ENCODE data around the gene SIPA1L3. TPM values are rescaled to one million over a fixed set of nuclear protein-coding genes. Genes with fewer than 3 reads are reported as not detected.
"Not testable (repeated sequence)": the region's sequence is repeated elsewhere in the genome, so short reads cannot be mapped to it uniquely, and the experiment has no call there.

SIPA1L3 gene
- total RNA-seq, 1 donor from 2014 or later, result 26.9 TPM

DNA sequence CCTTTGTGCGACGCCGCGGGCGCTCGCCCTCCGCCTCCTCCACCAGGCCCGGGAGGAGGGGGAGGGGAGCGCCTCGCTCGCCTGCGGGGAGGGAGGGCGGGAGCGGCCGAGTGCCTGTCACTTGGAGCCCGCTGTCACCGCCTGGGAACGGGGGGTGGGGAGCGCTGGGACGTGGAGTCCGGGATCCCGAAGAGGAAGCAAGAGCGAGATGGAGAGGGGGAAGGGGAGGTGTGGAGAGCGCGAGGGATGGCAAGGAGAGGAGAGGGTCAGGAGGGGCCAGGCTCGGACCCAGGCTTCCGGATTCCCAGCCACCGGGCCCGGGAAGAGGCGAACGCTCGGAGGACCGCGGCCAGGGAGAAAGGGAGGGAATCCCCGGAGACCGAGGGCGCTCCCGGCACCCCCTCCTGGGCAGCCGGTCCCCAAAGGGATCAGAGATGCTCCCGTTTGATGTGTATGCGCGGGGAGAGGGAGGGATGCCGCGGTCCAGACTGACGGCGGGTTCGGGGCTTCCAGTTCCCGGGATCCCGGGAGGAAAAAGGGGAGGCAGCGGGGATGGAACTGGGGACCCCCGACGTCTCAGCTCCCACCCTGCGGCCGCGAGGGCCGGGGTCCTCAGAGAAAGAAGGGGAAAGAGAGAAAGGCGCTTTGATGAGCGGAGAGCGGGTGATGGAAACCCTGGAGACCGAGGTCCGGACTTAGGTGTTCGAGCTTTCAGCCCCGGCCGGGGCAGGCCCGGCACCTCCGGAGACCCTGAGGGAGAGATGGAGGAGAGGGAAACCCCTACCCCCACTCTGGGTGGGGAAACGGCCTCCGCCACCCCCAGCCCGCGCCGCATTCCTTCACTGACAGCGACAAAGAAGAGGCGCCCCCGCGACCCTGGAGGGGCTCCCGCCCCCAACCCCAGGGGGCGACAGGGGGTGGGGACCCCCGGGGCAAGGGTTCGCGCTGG is 321.8 kb downstream of the SIPA1L3 start:
- H3K27ac Mint-ChIP-seq (ENCODE audit: unreplicated experiment), result no peak overlapping the region
- Histone ChIP-seq H3K9ac (ENCODE audit: low read length) (peak overlapping the region; percentile 69), H2AFZ (ENCODE audit: low read depth, low read length) (peak overlapping the region; percentile 60), H3K4me1 (ENCODE audit: insufficient read depth, low read length) (peaks cover 6% of the 10 kb centered on the region), H3K27ac (ENCODE audit: low read depth, low read length) (no peak overlapping the region), H3K27me3 (ENCODE audit: insufficient read depth, low read length) (peaks cover 3% of the 10 kb centered on the region), H3K4me2 (ENCODE audit: low read length) (peak overlapping the region; percentile 96), H3K9me3 (ENCODE audit: insufficient read depth, low read depth, low read length) (no peaks in the 10 kb centered on the region), H3K4me3 (ENCODE audit: insufficient read depth, low read depth, low read length) (peak overlapping the region; percentile 66), H3K79me2 (ENCODE audit: insufficient read depth, low read length) (peaks cover under 1% of the 10 kb centered on the region), H4K20me1 (ENCODE audit: insufficient read depth, low read length) (peaks cover 6% of the 10 kb centered on the region), H3K36me3 (ENCODE audit: insufficient read depth, low read length) (no peaks in the 10 kb centered on the region)
- H3K4me3 Mint-ChIP-seq (ENCODE audit: unreplicated experiment), result peak overlapping the region; percentile 50
- peaks cover 23% of the 10 kb centered on the region for H3K27me3 Mint-ChIP-seq (ENCODE audit: low read depth, unreplicated experiment)
- DNase-seq (ENCODE audit: low read depth) (no peak), FAIRE-seq (no peak)
- no peaks in the 10 kb centered on the region for H3K36me3 Mint-ChIP-seq (ENCODE audit: low read depth, unreplicated experiment)
- no peak for TF ChIP-seq EZH2 (IDR thresholded peaks at IDR 0.05; ENCODE audit: insufficient read depth, low read length)
- TF ChIP-seq, protein P1, sequence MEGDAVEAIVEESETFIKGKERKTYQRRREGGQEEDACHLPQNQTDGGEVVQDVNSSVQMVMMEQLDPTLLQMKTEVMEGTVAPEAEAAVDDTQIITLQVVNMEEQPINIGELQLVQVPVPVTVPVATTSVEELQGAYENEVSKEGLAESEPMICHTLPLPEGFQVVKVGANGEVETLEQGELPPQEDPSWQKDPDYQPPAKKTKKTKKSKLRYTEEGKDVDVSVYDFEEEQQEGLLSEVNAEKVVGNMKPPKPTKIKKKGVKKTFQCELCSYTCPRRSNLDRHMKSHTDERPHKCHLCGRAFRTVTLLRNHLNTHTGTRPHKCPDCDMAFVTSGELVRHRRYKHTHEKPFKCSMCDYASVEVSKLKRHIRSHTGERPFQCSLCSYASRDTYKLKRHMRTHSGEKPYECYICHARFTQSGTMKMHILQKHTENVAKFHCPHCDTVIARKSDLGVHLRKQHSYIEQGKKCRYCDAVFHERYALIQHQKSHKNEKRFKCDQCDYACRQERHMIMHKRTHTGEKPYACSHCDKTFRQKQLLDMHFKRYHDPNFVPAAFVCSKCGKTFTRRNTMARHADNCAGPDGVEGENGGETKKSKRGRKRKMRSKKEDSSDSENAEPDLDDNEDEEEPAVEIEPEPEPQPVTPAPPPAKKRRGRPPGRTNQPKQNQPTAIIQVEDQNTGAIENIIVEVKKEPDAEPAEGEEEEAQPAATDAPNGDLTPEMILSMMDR (IDR thresholded peaks at IDR 0.05; ENCODE audit: insufficient read depth, low read depth, low read length), result no peak
- no peaks in the 10 kb centered on the region for H3K9me3 Mint-ChIP-seq (ENCODE audit: unreplicated experiment)
- H3K4me1 Mint-ChIP-seq (ENCODE audit: low read depth, unreplicated experiment), result peaks cover 3% of the 10 kb centered on the region

GRCh38 chr19:38229585-38230073 is 322.6 kb downstream of the SIPA1L3 start:
- H3K27ac Mint-ChIP-seq (ENCODE audit: unreplicated experiment), result no peak overlapping the region
- no peaks in the 10 kb centered on the region for H3K79me2 ChIP-seq (ENCODE audit: insufficient read depth, low read length)
- no peaks in the 10 kb centered on the region for H3K9me3 Mint-ChIP-seq (ENCODE audit: unreplicated experiment)
- peaks cover 23% of the 10 kb centered on the region for H3K27me3 Mint-ChIP-seq (ENCODE audit: low read depth, unreplicated experiment)
- FAIRE-seq, result no peak
- H4K20me1 ChIP-seq (ENCODE audit: insufficient read depth, low read length), result peaks cover 5% of the 10 kb centered on the region
- DNase-seq (ENCODE audit: low read depth), result peak; percentile 68
- H2AFZ ChIP-seq (ENCODE audit: low read depth, low read length), result peak overlapping the region; percentile 39
- H3K4me1 ChIP-seq (ENCODE audit: insufficient read depth, low read length), result peaks cover 3% of the 10 kb centered on the region
- peak overlapping the region; percentile 66 for H3K4me3 Mint-ChIP-seq (ENCODE audit: unreplicated experiment)
- TF ChIP-seq EZH2 (IDR thresholded peaks at IDR 0.05; ENCODE audit: insufficient read depth, low read length), result no peak
- TF ChIP-seq, protein P1 (IDR thresholded peaks at IDR 0.05; ENCODE audit: insufficient read depth, low read depth, low read length), result no peak
- H3K36me3 ChIP-seq (ENCODE audit: insufficient read depth, low read length), result no peaks in the 10 kb centered on the region
- H3K4me3 ChIP-seq (ENCODE audit: insufficient read depth, low read depth, low read length), result no peak overlapping the region
- no peaks in the 10 kb centered on the region for H3K9me3 ChIP-seq (ENCODE audit: insufficient read depth, low read depth, low read length)
- H3K27me3 ChIP-seq (ENCODE audit: insufficient read depth, low read length), result peaks cover 3% of the 10 kb centered on the region
- peak overlapping the region; percentile 69 for H3K9ac ChIP-seq (ENCODE audit: low read length)
- no peak overlapping the region for H3K27ac ChIP-seq (ENCODE audit: low read depth, low read length)
- peaks cover 3% of the 10 kb centered on the region for H3K4me1 Mint-ChIP-seq (ENCODE audit: low read depth, unreplicated experiment)
- peak overlapping the region; percentile 96 for H3K4me2 ChIP-seq (ENCODE audit: low read length)
- H3K36me3 Mint-ChIP-seq (ENCODE audit: low read depth, unreplicated experiment), result no peaks in the 10 kb centered on the region

- H3K4me3 ChIP-seq (ENCODE audit: insufficient read depth, low read depth, low read length); H3K9ac ChIP-seq (ENCODE audit: low read length); H2AFZ ChIP-seq (ENCODE audit: low read depth, low read length); H3K36me3 Mint-ChIP-seq (ENCODE audit: low read depth, unreplicated experiment); DNase-seq (ENCODE audit: low read depth); H3K27ac ChIP-seq (ENCODE audit: low read depth, low read length); H3K4me1 ChIP-seq (ENCODE audit: insufficient read depth, low read length); FAIRE-seq; H4K20me1 ChIP-seq (ENCODE audit: insufficient read depth, low read length); H3K36me3 ChIP-seq (ENCODE audit: insufficient read depth, low read length); H3K79me2 ChIP-seq (ENCODE audit: insufficient read depth, low read length); H3K9me3 Mint-ChIP-seq (ENCODE audit: unreplicated experiment); H3K4me3 Mint-ChIP-seq (ENCODE audit: unreplicated experiment); H3K27me3 ChIP-seq (ENCODE audit: insufficient read depth, low read length); H3K4me2 ChIP-seq (ENCODE audit: low read length); H3K9me3 ChIP-seq (ENCODE audit: insufficient read depth, low read depth, low read length); H3K4me1 Mint-ChIP-seq (ENCODE audit: low read depth, unreplicated experiment): not testable (repeated sequence)
- Mint-ChIP-seq H3K27me3 (ENCODE audit: low read depth, unreplicated experiment) (peaks cover 26% of the 10 kb centered on the region), H3K27ac (ENCODE audit: unreplicated experiment) (peak overlapping the region; percentile 21)
Measured at GRCh38 chr19:38230506-38231133, 323.6 kb downstream of the SIPA1L3 start.
